KOPT-K1 (cell line): Measurements from ENCODE around the gene TTLL8.

ENCODE experiments used
- H3K27ac ChIP-seq: fragments of 200-600 bp; sonication (generic); 2 replicates; pipeline ENCODE4 v1.5.1; 2016; ENCODE audit warnings: antibody characterized with exemption, mild to moderate bottlenecking, low read depth, low read length; ENCODE audit not compliant: poor library complexity, severe bottlenecking
- H3K36me3 ChIP-seq: fragments of 200-600 bp; sonication (generic); 2 replicates; pipeline ENCODE4 v1.5.1; 2017; ENCODE audit warnings: antibody characterized with exemption, mild to moderate bottlenecking, low read length, moderate library complexity; ENCODE audit not compliant: insufficient read depth
- H3K9me3 ChIP-seq: fragments of 200-600 bp; sonication (generic); 2 replicates; pipeline ENCODE4 v1.5.1; 2017; ENCODE audit warnings: antibody characterized with exemption, low read length, mild to moderate bottlenecking; ENCODE audit not compliant: insufficient read depth, poor library complexity, severe bottlenecking

TTLL8 gene

DNA sequence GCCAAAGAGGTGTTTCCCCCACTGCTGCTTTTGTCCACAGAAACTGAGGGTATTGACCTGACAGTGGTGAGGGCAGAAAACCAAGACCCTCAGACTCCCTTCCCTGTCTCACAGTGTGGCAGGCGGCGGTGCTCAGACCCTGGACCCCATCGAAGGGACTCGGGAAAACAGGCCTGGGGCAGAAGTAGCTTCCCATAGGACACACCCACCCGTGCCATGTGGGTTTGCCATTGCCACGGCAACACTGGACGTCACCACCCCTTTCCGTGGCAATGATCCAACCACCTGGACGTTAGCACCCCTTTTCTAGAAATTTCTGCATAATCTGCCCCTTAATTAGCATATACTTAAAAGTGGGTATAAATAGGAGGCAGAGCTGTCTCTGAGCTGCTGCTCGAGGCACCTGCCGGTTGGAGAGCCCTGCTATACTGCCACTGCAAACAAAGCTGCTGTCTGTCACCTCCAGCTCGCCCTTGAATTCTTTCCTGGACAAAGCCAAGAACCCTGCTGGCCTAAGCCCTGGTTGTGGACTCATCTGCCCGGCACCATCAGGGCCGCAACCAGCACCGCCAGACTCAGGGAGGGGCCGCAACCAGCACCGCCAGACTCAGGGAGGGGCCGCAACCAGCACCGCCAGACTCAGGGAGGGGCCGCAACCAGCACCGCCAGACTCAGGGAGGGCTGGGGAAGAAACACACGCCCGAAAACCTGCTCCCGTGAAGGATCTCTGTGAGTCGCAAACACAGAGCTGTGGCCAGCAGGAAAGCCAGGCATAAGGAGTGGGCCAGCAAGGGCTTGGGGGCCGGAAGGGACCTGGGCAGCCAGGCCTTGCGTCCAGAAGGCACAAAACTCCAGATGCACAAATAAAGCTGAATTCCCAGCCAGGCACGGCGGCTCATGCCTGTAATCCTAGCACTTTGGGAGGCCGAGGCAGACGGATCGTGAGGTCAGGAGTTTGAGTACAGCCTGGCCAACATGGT, 16.7 kb upstream of the TTLL8 start:
- Histone ChIP-seq H3K36me3 (no peaks in the 10 kb centered on the region), H3K9me3 (no peaks in the 10 kb centered on the region), H3K27ac (no peak overlapping the region)

DNA sequence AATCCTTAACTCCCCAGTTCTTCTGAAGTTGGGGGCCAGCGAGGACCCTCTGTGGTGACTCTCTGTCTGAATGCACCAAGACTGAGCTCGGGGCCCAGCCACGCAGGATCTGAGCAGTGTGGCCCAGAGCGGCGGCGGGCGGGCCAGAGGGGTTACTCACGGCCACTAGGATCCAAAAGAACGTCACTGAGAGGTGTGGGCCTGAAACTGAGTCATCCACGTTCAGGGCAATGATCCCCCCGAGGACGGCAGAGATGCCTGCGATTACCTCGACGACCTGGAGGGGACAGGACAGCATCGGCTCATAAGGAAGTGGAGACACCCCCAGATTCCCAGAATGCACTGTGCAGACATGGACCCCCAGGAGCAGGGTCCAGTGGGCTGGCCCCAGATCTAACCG, 16.0 kb upstream of the TTLL8 start:
- no peaks in the 10 kb centered on the region for H3K9me3 ChIP-seq
- H3K27ac ChIP-seq: no peak overlapping the region
- no peaks in the 10 kb centered on the region for H3K36me3 ChIP-seq

DNA sequence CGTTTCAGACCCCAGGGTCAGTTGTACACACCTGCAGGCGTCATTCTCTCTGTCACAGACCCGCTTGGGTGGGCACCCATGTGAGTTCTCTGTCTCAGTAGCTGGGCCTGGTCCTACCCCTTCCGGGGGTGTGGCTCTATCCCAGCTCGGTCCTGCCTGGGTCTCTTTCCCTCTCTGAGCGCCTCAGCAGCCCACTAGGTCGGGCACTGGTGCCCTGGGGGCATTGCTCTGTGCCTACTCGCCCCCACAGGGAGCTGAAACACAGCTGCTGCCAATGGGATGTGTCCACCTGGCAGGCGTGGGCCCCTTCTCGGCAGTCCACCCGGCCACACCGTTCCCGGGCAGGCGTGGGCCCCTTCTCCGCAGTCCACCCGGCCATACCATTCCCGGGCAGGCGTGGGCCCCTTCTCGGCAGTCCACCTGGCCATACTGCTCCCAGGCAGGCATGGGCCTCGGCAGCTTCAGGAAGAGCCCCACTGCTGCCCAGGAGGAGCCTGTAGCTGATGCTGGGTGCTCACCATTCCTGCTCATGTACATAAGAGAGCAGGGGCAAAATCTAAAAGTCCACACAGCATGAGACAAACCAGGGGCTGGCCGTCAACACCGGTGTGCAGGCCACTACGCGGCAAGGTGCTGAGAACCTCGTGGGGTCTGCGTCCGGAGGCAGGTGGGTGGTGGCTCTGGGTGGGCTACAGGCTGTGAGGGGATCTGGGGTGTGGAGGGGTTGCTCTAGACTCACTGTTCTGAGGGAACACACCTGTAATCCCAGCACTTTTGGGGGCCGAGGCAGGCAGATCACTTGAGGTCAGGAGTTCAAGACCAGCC, 14.8 kb upstream of the TTLL8 start:
- H3K36me3 ChIP-seq: no peaks in the 10 kb centered on the region
- H3K27ac ChIP-seq: no peak overlapping the region
- H3K9me3 ChIP-seq: no peaks in the 10 kb centered on the region

DNA sequence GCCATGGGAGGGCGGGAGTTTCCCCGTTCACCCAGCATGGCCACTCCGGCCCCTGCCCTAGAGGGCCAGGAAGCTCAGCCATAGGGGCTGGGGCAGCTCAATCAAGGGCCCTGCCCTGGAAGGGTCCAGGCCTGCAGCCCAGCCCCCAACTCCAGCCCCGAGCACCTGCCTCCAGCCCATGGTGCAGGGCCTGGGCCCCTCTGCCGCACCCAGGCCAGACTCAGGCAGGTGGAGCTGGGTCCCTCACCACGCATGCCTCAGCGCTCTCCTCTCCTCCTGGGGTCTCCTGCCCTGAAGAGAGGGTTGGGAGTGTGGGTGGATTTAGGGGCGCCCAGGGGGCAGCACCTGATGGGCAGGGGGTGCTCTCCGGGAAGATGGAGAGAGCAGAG, 14.1 kb upstream of the TTLL8 start:
- Histone ChIP-seq H3K36me3 (no peaks in the 10 kb centered on the region), H3K27ac (no peak overlapping the region), H3K9me3 (no peaks in the 10 kb centered on the region)

DNA sequence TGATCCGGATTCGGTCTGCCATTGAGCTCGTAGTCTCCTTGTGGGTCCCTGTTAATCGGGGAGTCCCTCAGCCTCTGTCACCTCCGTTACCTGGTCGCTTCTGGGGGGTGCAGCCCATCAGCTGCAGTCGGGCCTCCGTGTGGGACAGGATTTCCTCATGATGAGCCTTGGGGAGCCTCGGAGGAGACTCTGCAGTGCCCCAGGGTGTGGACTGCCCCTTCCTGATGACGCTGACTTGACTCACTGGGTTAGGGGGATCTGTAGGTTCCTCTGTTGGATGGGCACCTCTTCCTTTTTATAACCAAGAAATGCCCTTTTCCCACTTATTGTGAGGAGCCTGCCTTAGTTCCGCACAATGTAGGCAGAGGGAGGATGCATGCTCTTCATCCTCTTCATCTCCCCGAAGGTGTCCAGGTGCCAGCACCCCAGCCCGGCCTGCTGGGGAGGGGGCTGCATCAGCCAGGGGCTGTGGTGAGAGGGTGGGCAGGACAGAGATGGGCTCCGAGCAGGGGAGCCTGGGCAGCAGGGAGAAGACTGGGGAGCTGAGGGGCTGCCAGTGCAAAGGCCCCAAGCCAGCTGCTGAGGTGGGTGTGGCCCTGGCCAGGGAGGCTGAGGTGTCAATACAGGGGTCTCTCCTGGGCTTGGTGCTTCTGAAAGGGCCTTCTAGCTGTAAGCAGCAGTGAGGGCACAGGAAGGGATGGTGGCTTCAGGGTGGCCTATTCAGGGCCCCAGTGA, 13.5 kb upstream of the TTLL8 start:
- no peaks in the 10 kb centered on the region for H3K36me3 ChIP-seq
- H3K9me3 ChIP-seq: no peaks in the 10 kb centered on the region

DNA sequence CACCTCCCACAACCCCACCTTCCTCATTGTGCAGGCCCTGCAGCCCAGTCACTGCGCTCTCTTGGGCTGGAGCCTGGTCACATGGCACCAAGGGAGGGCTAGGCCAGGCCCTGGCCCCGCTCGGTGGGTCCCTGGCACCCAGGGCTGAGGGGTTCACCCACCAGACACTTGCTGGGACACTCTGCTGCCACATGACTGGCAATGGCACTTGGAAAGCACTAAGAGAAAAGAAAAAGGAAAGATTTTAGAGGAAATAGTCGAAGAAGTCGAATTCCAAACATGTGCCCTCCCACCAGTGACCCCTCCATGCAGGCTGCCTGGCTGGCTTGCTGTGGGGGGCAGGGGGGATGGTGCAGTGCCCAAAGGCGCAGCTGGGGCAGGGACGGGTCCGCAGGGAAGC, 12.3 kb upstream of the TTLL8 start:
- H3K27ac ChIP-seq: no peak overlapping the region
- H3K9me3 ChIP-seq: no peaks in the 10 kb centered on the region
- H3K36me3 ChIP-seq: no peaks in the 10 kb centered on the region

More for the DNA sequence above, 13.5 kb upstream of the TTLL8 start:
- H3K27ac ChIP-seq: no peak overlapping the region

DNA sequence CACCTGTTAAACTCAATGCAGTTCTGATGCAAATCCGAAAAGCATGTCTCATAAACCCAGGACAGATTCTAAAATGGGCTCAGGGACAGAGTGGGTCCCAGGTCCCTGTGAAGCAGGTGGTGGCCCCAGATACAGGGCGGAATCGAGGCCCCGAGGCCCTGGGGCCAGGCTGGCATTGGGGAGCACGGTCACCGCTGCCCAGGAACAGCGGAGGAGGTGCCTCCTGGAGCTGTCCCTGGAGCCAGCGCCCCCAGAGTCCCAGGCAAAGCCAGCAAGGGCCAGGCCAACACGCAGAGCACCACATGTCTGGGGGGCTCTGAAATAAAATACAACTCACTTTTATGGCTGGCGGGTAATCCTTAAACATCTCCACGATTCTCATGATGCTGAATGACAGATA, 10.0 kb upstream of the TTLL8 start:
- H3K9me3 ChIP-seq: no peaks in the 10 kb centered on the region
- no peak overlapping the region for H3K27ac ChIP-seq
- no peaks in the 10 kb centered on the region for H3K36me3 ChIP-seq

DNA sequence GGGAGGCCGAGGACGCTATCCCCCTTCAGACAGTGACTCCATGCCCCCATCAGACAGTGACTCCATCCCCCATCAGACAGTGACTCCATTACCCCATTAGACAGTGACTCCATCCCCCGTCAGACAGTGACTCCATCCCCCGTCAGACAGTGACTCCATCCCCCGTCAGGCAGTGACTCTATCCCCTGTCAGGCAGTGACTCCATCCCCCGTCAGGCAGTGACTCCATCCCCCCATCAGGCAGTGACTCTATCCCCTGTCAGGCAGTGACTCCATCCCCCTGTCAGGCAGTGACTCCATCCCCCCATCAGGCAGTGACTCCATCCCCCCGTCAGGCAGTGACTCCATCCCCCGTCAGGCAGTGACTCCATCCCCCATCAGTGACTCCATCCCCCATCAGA, 9.1 kb upstream of the TTLL8 start:
- H3K36me3 ChIP-seq: no peaks in the 10 kb centered on the region
- no peaks in the 10 kb centered on the region for H3K9me3 ChIP-seq
- H3K27ac ChIP-seq: no peak overlapping the region

DNA sequence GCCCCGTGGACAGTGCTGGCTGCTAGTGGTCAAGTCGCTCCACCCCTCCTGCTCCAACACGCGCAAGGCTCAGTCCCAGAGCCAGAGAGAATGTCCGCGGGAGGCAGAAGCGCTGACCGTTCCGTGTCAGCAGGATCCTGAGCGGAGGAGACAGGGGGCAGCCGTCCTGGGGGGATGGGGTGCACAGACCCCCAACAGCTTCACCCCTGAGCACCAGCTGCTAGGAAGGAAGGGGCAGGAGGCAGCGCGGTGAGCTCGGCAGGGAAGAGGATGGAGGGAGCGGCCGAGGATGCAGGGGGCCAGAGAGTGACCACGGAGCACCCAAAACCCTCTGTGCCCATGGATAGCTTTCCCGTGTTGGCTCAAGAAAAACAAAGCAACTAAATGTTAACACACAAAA, 6.4 kb upstream of the TTLL8 start:
- Histone ChIP-seq H3K36me3 (no peaks in the 10 kb centered on the region), H3K27ac (no peak overlapping the region), H3K9me3 (no peaks in the 10 kb centered on the region)

DNA sequence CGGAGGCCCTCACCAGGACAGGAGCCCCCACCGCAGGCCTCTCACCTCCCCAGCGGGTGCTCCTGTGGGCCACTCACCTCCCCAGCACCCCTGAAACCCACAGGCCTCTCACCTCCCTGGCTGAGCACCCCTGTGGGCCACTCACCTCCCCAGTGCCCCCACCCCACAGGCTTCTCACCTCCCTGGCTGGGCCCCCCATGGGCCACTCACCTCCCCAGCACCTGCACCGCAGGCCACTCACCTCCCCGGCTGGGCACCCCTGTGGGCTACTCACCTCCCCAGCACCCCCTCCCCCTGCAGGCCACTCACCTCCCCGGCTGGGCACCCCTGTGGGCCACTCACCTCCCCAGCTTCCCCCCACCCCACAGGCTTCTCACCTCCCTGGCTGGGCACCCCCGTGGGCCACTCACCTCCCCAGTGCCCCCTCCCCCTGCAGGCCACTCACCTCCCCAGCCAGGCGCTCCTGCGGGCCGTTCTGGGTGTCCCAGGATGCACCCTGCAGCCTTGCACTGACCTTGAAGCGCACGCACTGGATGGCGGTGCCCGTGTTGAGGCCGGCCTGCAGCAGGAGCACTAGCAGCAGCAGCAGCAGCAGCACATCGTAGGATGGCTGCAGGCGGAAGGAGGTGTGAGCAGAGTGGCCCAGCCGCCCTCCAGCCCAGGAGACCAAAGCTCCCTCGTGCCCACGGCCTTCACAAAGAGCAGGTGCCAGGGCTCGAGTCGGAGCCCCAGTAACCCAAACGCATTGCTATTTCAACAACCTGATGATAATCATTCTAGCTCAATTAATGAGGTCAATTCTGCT, 5.7 kb upstream of the TTLL8 start:
- Histone ChIP-seq H3K36me3 (no peaks in the 10 kb centered on the region), H3K27ac (no peak overlapping the region), H3K9me3 (no peaks in the 10 kb centered on the region)

DNA sequence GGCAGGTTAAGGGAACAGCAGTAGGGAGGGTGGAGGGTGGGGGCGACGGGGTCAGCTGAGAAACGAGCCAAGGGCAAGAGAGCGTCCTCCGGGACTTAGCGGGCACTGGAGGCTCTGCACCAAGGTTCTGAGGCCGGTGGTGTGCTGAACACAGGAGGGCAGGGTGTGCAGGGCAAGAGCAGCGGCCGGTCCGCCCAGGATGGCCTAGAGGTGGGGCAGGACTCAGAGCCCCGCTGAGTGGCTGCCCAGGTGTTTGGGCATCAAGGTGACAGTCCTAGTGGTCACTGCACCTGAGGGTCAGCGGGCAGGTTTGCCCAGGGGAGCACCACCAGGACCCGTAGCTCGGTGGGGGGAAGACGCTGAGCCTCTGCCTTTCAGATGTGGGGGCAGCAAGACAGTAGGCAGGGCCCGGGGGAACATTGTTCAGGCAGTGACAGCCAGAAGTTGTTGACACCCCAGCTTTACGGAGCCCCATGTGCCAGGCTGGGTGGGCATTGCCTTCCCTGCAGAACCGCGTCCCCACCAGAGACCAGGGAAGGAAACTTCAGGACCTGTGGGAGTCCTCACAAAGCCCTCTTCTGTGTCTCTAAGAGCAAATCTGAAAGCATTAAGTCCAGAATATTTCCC, 4.5 kb upstream of the TTLL8 start:
- Histone ChIP-seq H3K27ac (no peak overlapping the region), H3K9me3 (no peaks in the 10 kb centered on the region), H3K36me3 (no peaks in the 10 kb centered on the region)

DNA sequence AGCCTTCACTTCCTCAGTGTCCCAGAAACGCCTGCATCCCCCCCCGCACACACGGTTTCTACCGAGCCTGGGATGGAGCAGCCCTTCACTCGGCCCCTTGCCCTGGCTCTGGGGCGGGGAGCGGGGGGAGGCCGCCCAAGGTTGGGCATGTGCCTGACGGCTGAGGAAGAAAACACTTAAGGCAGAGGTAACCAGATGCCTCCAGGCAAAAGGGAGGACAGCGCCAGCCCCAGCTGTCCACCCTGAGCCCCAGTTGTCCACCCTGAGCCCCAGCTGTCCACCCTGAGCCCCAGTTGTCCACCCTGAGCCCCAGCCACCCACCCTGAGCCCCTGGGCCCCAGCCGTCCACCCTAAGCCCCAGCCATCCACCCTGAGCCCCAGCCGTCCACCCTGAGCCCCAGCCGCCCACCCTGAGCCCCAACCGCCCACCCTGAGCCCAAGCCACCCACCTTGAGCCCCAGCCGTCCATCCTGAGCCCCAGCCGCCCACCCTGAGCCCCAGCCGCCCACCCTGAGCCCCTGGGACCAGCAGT, 3.8 kb upstream of the TTLL8 start:
- no peak overlapping the region for H3K27ac ChIP-seq
- no peaks in the 10 kb centered on the region for H3K9me3 ChIP-seq
- no peaks in the 10 kb centered on the region for H3K36me3 ChIP-seq

DNA sequence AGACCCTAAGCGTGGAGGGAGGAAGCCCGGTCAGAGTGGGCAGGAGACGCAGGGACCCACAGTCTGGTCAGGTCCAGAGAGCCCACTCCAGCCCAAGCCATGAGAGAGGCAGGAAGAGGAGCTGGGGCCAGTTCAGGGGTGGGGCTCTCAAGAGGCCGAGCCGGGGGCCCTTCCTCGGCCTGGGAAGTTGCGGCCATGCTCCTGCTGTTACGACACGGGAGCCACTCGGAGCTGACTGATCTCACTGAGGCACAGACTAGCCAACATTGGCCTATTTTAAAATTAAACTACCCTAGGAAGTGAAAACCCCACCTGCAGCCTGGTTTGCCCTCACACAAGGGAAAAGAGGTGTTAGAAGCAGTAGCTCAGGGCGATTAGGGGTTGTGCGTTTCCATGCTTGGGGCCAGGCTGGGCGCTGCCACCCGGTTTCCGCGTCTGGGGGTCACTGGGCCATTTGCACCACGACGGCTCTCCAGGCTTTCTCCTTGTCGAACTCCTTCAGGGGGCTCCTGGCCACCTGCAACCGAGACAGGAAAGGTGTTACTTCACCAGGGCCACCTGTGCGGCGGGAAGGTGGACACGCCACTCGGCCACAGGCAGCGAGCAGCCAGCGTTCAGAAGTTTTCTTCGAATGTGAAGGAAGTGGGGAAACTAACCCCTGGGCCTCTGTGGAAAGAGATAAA, 3.2 kb upstream of the TTLL8 start:
- Histone ChIP-seq H3K36me3 (no peaks in the 10 kb centered on the region), H3K9me3 (no peaks in the 10 kb centered on the region), H3K27ac (no peak overlapping the region)
